IPS-11a (cell line): Measurements from ENCODE around the gene BIRC6.
A peak's percentile ranks its signal among the peaks of the same experiment; 100 is the strongest.
"Not testable (repeated sequence)": the region's sequence is repeated elsewhere in the genome, so short reads cannot be mapped to it uniquely, and the experiment has no call there.

Source experiments
- H3K4me3 ChIP-seq: one replicate; pipeline ENCODE4 v1.5.1; 2013; ENCODE audit warnings: low read depth, low read length, control low read depth

The BIRC6 gene

DNA sequence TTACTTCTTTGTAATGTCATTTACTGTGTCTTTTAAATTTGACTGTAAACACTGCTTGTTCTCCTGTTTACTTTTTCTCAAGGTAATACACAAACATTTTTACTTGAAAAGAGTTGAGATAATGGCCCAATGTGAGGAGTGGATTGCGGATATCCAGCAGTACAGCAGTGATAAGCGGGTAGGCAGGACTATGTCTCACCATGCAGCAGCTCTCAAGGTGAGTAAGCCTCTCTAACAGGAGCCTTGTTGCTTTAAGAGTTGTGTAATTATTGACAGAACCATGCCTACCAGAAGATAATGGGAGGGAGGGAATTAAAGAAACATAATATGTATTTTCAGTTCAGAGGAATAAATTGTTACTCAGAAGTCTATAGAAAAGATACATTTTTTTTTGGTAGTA is 254.5 kb downstream of the BIRC6 start:
- H3K4me3 ChIP-seq: no peak overlapping the region

DNA sequence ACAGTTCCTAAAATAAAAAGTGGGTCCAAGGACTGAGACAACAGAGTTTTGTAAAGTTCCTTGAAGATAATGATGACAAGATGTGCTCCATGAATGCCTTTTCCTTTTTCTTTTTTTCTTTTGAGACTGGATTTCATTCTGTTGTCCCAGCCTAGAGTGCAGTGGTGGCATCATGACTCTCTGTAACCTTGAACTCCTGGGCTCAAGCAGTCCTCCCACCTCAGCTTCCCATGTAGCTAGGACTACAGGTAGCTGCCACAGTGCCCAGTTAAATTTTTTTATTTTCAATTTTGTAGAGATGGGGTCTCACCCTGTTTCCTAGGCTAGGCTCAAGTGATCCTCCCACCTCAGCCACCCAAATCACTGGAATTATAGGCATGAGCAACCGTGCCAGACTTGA is 254.9 kb downstream of the BIRC6 start:
- no peak overlapping the region for H3K4me3 ChIP-seq

DNA sequence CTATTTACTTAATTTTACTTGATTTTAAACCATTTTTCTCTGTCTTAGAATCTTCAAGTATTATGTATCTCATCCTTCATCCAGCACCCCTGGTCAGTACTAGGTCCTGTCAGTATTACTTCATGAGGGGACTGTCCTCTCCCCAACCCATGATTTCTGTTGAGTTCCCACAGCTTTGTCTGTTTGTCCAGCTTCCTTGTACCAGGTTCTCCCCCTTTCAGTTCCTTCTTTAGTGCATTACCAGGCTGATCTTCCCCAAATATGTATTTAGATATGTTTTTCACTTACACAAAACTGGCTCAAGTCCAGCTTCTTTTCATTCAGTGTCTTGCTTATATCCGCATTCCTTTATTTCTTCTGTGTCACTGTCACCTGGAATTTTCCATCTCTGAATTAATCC is 257.3 kb downstream of the BIRC6 start:
- no peak overlapping the region for H3K4me3 ChIP-seq

DNA sequence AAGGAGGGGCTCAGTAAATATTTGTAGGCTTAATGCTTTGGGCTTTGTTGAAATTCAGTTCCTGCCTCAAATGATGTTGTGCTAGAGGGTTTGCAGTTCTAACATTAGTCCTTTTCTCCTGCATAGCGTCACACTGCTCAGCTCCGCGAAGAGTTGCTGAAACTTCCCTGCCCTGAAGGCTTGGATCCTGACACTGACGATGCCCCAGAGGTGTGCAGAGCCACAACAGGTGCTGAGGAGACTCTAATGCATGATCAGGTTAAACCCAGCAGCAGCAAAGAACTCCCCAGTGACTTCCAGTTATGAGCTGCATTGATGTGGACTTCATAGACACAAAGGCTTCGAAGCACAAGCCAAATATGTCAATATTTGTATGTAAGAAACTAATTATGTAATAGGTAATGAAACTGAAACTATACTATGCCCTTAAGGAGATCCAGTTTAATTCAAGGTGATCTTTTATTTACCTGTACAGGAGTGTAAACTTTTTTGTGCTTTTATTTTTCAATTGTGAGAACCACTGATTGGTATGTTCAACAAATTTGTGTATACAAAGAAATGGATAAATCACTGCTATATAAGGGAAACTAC is 260.9 kb downstream of the BIRC6 start:
- no peak overlapping the region for H3K4me3 ChIP-seq

DNA sequence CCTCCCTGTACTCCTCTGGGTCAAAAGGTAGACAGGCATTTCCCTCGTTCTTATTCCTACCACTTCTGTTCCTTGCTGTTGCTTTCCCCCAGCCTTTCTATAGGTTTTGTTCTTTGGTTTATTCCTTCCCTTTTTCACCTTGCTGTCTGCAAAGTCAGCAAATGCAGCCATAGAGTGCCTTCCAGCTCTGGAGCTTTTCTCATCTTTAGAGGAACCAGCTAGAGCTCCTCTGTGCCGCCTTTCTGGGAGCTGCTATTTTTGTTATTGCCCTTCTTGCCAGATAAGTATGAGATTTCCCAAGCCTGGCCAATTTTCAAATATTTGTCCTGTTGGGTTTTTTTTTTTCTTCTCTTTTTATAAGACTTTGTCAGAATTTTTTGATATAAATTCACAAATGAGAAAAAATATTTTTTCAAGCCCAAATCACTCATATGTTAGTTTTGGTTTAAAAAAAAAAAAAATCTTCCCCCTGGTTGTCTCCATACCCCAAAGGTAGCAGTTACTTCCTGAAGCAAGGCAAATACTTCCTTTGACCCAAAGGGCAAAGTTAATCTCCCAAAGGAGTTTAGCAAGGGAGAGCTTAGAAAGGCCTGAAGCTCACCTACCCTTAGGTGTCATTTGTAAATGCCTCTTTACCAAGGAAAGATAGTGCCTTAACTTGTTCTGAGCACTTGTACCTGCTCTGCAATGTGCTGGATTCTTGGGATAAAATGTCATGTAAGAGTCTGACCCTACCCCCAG is 265.9 kb downstream of the BIRC6 start:
- H3K4me3 ChIP-seq: no peak overlapping the region

DNA sequence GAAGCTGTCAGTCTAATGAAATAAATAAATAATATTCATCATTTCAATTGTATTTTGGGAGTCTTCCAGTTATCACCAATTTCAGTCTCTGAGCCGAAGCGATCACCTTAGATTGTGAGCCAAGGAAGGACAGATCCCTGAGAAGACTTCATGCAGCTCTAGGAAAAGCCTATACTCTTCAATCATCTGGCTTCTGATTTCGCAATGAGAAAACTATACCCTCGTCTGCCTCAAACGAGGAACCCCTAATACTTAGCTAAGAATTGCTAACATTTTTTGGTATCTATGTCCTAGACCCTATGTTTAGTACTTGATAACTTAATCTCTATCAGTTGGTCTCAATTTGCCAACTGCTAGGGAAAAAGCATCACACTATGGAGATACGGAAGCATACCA is 266.5 kb downstream of the BIRC6 start:
- H3K4me3 ChIP-seq: no peak overlapping the region

DNA sequence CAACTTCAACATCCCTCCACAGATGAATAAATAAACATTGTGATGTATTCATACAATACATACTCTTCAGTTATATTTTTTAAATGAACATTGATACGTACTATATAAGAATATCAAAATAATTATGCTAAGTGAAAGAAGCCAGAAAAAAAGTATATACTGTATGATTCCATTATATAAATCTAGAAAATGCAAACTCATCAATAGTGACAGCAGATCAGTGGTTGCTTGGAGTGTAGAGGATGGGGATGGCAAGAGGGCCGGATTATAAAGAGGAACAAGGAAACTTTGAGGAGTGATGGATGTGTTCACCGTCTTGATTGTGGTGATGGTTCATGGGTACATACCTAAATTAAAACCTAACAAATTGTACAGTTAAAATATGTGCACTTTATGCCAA is 268.0 kb downstream of the BIRC6 start:
- no peak overlapping the region for H3K4me3 ChIP-seq

DNA sequence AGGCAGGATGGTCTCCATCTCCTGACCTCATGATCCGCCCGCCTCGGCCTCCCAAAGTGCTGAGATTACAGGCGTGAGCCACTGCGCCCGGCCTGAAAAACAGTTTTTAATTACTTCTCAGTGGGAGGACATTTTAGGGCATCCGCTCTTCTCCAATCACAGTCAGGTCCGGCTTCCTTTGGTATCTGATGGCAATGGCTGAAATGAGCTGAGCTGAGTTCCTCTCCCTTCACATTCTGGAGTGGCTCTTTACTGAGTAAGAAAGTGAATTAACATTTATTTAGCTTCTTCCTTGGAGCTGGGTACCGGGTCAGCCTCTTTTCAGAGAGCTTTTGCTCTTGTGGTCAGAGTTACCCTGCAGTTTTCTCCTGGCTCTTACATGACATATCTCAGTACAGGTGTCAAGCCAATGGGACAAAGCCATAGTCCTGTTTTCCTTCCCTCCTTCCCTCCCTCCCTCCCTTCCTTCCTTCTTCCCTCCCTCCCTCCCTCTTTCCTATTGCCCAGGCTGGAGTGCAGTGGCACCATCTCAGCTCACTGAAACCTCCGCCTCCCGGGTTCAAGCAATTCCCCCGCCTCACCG is 269.9 kb downstream of the BIRC6 start:
- H3K4me3 ChIP-seq: peak overlapping the region; percentile 68

DNA sequence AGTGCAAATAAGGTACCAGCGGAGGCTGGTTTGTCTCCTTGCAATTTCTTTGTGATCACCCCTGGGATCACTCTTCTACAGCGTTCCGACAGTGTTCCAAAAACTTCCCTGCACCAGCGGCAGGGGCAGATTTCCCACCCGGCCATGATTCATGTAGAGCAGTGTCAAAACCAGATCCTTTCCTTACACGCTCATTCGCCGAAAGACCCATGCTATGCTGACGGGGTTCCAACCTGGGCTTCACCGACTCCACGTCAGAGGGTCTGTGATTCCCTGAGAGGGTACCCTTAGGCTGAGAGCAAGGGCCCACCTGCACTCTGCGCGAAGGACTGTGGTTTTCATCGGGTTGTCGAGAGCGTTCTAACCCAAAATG is 270.6 kb downstream of the BIRC6 start:
- H3K4me3 ChIP-seq: peak overlapping the region; percentile 68

DNA sequence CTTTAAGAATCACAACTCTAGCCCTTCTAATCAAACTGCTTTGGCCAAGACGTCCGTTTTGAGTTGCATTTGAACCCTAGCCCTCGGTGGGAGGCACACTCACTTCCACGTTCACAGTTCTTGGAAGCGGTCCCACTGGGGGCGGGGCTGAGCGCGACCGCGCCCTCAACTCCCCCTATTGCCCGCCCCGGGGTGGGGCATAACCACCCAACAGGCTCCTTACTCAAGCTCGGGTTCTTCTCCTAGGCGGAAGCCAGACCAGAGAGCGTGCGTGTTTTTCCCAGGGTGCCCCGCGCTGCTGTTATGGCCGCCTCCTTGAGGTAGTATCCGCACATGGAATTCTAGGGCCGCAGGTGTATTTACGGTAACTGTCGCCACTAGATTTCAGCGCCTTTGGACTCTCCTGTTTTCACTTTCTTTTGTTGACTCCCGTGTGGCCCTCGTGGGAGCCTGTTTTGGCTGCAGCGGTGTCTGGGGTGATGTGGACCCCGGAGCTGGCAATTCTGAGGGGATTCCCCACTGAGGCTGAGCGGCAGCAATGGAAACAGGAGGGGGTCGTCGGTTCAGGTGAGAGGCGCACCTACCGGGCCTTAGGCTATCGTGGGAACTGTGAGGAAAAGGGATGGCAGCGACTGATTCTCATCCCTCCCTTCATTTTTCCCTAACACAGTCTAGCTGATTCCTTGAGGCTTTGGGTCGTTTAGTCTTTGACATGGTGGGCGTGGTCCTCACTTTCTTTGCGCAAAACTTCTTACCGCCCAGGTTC is 271.2 kb downstream of the BIRC6 start, which contains the start of gene TTC27:
TSS of gene TTC27 (plus strand) at position 237 of the 766 bp plus-strand sequence. CDS start at position 480, 243 bp downstream.
- H3K4me3 ChIP-seq: peak within 1 kb of the TSS; percentile 87

DNA sequence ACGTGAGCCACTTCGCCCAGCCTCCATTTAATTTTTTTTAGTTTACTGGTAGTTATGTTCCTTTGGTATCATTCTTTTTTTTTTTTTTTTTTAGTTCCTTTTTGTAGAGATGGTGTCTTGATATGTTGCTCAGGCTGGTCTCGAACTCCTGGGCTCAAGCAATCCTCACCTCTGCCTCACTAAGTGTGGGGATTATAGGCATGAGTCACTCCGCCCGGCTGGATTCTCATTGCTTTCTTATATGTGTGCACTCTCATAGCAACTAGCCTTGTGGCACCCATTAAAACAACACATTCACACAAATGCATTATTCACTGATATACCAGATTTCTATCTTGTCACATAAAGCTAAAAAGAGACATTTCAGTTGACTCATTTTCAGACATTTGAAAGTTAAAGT is 275.3 kb downstream of the BIRC6 start:
- no peak overlapping the region for H3K4me3 ChIP-seq

DNA sequence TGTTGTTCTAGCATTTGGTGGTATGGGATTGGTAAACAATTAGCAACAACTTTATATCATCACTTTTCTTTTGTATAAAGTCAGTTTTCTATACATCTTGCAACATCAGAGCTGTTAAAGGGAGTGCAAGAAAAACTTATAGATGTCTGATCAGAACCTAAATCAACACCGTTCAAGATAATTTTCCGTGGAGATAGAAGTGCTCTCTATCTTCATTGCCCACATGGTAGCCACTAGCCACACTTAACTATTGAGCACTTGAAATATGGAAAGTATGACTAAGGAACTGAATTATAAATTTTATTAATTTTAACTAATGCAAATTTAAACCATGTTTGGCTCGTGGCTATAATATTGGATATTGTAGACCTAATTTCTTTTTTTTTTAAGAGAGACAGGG is 276.2 kb downstream of the BIRC6 start:
- no peak overlapping the region for H3K4me3 ChIP-seq

DNA sequence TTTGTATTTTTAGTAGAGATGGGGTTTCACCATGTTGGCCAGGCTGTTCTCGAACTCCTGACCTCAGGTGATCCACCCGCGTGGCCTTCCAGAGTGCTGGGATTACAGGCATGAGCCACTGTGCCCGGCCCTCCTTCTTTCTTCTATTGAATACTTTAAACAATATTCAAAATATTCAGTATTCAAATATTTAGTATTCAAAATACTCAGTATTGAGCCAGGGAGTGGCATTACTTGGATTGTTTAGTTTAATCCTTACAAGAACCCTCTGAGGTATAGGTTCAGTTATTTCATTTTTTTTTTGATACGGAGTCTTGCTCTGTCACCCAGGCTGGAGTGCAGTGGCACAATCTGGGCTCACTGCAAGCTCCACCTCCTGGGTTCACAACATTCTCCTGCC is 281.7 kb downstream of the BIRC6 start:
- not testable (repeated sequence) for H3K4me3 ChIP-seq

DNA sequence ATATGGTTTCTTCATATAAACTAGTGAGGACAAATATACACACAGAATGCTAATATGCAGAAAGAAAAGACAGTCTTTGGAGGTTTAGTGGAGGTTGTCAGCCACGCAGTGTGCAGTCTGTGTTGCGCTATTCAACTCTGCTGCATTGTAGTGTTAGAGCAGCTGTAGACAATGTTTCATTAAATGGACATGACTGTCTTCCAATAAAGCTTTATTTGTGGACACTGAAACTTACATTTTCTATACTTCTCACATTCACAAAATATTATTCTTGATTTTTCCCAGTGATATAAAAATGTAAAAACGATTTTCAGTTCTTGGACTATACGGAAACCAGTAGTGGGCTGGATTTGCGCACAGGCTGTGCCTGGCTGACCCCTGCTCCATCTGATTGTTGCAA is 284.4 kb downstream of the BIRC6 start:
- no peak overlapping the region for H3K4me3 ChIP-seq

DNA sequence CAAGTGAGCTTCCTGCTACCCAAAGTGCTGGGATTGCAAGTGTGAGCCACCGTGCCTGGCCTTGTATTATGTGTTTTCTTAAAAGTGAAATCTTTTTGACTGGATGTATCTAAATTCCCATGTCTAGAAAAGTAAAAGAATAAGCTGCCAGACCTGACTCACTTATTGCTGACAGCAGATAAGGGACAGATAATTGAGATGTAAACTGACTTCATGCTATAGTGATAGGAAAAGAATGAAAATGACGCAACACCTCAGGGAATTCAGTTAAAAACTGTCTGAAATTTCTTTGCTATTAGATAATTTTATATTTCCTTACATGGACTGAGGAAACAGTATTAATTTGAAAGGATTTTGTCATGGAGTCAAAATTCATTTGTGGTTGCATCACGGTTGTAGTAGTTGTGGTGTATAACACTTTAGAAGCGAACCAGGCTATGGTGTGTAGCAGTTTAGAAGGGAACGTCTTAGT is 290.4 kb downstream of the BIRC6 start:
- no peak overlapping the region for H3K4me3 ChIP-seq

DNA sequence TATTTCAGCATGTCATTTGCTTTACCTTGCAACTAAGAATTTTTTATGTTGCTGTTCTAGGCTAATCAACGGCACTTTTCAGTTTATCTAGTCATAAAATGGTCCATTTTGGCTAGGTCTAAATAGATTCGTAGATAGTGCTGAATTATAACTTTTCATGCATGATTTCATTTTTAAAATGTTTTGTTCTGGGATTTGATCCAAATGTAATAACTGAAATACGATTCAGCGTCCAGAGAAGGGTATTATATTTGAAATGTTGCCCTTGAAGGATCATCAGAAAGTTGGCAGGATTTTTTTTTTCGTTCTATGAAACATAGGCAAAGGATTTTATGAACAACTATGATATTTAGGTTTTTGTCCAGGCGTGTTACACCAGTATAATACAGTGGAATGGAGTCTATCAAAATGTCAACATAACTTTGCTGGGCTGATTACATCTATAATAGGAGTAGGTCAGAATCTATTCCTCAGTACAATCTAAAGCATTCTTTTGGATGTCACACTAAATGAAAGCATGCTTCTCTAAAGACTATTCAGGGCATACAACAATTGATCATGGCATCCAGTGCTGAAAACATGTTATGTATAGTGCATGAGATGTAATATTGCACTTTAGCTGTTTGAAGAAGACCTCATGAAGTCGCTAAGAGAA is 295.9 kb downstream of the BIRC6 start:
- no peak overlapping the region for H3K4me3 ChIP-seq

DNA sequence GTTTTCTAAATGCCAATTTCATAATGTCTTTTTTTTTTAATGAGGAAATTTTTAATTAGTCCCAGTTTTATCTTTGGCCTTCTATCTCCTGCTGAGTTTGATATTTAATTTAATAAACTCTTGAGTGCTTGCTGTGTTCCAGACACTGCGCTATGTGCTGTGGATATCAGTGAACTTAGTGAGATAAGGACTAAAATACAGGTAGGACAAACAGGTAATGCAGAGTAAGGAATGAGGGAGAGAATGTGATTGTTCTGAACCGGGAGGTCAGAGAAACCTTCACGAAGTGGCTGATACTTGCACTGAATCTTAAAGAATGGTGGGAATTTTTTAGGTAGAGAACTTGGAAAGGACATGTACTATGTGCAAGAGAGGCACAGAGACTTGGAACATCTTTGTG is 299.2 kb downstream of the BIRC6 start:
- H3K4me3 ChIP-seq: no peak overlapping the region

DNA sequence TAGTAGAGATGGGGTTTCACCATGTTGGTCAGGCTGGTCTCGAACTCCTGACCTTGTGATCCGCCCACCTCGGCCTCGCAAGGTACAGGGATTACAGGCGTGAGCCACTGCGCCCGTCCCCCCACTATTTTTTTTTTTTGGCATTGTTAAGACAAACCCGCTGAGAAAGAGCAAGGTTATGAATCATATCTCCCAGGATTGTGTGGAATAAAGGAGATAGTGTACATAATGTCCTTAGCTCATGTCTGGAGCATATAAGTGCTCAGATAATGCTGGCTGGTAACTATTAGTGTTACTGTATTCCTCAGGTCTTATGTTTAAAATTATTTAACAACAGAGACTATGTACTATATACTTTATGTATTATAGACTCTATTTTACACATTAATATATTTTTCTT is 307.0 kb downstream of the BIRC6 start:
- H3K4me3 ChIP-seq: no peak overlapping the region

DNA sequence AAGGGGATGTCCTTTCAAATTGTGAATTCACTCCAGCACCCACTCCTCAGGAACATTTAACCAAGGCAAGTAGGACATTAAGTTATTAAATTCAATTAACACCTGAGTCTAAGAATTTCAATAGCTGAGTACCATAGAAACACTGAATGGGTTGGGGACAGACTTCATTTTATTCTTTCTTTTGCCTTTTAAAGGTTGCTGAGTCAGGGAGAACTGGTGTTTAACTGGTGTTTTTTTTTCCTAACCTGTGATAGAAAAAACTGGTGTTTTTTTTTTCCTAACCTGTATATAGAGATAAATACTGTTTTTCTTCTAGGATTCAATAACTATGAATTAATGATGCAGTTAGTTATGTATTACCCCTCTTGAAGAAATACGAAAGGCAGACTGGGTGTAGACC is 309.9 kb downstream of the BIRC6 start:
- H3K4me3 ChIP-seq: no peak overlapping the region

DNA sequence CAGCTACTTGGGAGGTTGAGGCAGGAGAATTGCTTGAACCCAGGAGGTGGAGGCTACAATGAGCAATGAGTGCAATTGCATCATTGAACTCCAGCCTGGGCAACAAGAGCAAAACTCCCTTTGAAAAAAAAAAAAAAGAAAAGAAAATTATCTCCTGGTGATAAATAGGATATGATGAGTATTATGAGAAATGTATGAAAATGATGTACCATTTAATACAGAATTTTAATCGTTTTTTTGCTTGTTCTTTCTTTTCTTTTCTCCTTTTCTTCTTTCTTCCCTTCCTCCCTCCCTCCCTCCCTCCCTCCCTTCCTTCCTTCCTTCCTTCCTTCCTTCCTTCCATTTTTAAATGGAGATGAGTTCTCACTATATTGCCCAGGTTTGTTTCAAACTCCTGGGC is 311.4 kb downstream of the BIRC6 start:
- no peak overlapping the region for H3K4me3 ChIP-seq
